Measurements from ENCODE around the gene CAPN5.

Gene CAPN5

GRCh38 chr11:77065878-77066228, 918 bp upstream of the CAPN5 start:
- DNase-seq (ENCODE audit: low read depth) = no peak

- no peak for DNase-seq (ENCODE audit: low read depth)
These were observed 1.2 kb downstream of the CAPN5 start for GRCh38 chr11:77067861-77068443.

GRCh38 chr11:77068457-77069335, 1.9 kb downstream of the CAPN5 start:
- DNase-seq (ENCODE audit: low read depth) = no peak

- DNase-seq (ENCODE audit: low read depth) = no peak
These were observed 2.7 kb downstream of the CAPN5 start for GRCh38 chr11:77069336-77069968.

- DNase-seq (ENCODE audit: low read depth) = no peak
These were observed 3.3 kb downstream of the CAPN5 start for GRCh38 chr11:77069969-77070582.

DNA sequence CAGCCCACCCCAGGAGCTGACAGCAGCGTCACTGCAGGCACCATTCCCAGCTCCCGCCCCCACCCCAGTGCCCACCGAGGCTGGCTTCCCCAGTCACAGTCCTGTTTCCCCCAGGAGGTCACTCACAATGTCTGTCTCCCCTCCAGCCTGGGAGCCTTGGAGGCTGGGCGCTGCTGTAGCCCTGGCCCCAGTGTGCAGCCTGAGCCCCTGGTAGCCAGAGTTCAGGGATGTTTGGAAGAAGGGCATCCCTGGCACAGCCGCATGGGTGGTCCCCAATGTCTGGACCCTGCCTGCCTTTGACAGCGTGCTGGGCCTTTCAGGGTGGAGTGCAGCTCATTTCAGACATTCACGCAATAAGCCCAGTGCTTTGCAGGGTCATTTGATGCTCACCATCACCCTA, 4.3 kb downstream of the CAPN5 start:
- DNase-seq (ENCODE audit: low read depth) = no peak

GRCh38 chr11:77071671-77072605, 5.2 kb downstream of the CAPN5 start:
- DNase-seq (ENCODE audit: low read depth) = no peak

GRCh38 chr11:77072851-77073327, 6.1 kb downstream of the CAPN5 start:
- DNase-seq (ENCODE audit: low read depth) = no peak

DNA sequence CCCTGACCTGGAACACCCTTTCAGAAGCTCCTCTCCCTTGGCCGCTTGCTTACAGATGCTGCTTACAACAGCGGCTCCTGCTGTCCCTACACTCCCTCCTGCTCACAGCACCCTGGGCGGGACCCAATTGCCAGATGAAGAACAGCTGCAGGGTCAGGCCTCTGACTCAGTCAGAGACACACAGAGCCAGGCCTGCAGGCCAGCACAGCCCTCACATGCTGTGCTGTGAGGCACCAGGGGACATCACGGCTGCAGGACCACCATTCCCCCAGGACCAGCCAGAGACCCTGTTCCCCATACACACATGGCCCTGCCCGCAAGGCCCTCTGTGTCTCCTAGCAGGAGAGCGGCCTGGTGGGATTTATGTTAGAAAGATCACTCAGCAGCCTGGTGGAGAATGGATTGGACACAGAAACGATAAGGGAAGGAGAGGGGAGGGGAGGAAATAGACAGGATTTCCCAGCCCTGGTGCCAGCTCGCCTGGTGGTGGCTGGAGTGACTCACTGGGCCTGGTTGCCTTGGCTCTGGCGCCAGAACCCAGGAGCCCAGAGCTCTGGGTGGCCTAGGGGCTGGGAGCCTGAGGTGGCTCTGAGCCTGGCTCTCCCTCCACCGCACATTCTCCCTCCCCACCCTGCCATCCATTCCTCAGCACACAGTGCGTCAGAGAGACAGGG, 6.7 kb downstream of the CAPN5 start:
- DNase-seq (ENCODE audit: low read depth) = no peak

DNA sequence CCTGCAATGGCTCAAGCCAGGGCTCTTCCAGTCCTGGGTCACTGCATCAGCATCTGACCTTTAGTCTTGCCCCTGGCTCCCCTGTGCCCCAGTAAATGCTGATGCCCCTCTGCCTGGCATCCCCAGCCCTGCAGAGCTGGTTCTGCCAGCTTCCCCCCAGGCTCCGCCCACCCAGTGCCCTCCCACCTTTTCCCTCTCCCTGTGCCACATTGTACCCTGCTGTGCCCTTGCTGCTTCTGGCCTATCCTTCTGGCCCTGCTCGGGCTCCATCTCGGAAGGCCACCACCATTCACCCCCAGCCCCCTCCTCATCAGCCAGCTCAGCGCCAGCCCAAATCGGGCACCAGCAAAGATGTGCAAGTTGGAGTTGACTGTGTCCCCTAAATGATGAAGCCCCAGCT, 7.4 kb downstream of the CAPN5 start:
- no peak for DNase-seq (ENCODE audit: low read depth)

DNA sequence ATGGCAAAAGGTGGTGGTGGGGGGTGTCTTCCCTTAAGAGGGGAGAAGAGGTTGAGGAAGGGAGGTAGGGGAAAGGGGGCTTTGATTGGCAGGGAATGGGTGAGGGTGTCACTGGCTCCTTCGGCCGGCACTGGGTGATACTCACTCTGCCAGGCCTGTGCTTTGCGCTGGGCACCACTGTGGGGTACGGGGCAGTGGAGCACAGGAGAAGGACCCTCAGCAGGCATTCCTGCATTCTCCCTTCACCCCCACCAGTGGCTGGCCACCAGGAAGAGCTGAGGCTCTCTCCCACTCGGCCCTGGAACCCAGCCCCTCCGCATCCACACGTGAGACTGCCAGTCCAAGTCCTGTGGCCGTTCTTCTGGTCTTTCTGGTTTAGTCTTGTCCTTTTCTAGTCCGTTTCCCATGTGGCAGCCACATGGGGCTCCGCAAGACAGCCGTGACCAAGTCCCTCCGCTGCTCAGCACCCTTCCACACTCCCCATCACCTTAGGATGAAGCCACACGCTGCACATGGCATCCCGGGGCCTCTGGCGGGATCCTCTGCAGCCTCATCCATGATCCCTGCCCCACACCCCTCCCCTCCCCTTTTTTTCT, 8.0 kb downstream of the CAPN5 start:
- no peak for DNase-seq (ENCODE audit: low read depth)

- DNase-seq (ENCODE audit: low read depth) = no peak
These were observed 8.7 kb downstream of the CAPN5 start for GRCh38 chr11:77075425-77075905.

DNA sequence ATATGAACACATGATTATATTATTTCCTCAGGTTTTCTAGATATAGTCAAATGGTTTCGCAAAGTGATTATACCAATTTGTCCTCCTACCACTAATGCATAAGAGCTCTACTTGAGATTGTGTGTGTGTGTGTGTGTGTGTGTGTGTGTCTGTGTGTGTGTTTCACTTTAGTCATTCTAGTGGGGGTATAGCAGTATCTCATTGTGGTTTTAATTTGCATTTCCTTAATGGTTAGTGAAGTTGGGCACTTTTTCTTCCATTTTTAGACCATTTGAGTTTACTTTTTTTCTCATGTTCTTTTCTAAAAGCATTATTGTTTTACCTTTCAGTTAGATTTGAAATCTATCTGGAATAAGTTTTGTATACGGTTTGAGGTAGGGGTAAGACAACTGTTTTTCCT, 12.9 kb downstream of the CAPN5 start:
- DNase-seq (ENCODE audit: low read depth) = no peak

DNA sequence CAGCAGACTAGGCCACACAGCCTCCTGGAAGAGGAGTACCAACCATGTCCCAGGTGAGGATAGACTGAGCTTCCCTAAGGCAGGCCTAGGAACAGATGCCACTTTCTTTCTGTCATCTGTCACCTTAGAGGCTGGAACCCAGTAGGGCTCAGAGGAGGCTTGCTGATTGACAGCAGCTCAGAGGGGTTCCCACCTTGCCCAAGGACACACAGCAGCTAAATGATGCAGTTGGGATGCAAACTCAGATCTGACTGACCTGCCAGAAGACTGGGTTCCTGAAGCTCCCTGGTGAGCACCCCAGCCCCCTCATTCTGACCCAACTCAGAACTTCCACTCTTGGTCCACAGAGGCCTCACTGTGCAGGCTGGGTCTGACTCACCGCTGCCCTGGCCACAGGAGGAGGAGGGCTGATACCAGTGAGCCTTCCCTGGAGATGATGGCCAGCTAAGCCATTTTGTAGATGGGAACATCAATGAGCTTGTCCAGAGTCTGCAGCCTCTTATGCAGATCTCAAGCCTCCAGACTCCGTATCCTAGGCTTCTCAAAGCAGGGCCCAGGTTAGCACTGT, 14.0 kb downstream of the CAPN5 start:
- no peak for DNase-seq (ENCODE audit: low read depth)

DNA sequence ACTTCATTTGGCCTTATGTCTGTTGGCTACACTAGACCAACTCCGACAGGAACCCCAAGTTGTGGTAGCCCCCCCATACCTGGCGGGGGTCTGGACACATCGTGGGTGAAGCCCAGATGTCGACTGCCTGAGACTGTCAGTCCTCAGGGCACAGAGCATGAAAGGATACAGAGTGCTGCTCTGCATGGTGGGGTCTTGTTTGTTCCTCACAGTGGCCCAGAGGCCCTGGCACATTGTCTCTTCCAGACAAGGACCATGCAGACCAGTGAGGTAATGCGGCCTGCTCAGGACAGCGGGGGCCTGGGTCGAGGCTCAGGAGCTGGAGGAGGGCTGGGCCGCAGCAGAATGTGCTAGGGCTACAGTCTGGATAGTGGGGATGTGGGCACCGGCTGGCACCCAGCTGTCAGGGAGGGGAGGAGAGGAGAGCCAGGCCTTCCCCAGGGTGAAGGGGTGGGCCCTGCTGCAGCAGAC, 14.6 kb downstream of the CAPN5 start:
- DNase-seq (ENCODE audit: low read depth) = no peak

- no peak for DNase-seq (ENCODE audit: low read depth)
These were observed 15.4 kb downstream of the CAPN5 start for GRCh38 chr11:77081976-77082836.

- DNase-seq (ENCODE audit: low read depth) = no peak
These were observed 16.2 kb downstream of the CAPN5 start for GRCh38 chr11:77082838-77083565.

DNA sequence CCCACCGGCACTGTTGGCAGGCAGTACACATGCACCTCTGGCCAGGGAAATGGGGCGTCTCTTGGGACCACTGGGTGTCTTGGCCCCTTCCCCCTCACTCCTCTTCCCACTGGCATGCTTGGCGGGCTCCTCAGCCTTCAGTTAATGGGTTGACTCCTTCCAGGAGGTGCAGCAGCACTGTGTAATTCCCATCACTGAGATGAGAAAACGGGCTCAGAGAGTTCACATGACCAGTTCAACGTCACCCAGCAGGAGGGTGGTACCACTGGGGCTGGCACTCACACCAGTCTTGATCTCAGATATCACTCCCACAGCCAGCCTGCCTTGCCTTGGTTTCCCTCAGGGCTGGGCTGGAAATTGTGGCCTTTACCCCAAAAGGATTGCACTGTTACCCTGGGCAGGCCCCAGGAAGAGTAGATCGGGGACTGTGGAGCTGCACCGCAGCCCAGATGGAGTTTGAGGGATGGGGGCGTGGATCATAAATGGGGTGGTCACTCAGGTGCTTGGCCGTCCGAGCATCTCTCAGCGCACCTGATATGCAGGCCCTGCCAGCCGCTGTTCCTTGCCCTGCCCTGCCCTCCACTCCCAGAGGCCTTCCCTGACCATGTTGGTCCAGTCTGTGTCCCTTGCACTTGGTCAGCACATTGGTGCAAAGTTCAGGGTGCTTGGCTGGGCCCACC, 16.9 kb downstream of the CAPN5 start:
- DNase-seq (ENCODE audit: low read depth) = no peak
